ENCODE measurements around the gene PRIM1. TPM values are rescaled to one million over a fixed set of nuclear protein-coding genes. Genes with fewer than 3 reads are reported as not detected.
A peak's percentile ranks its signal among the peaks of the same experiment; 100 is the strongest.

Gene PRIM1
- total and polyA plus RNA-seq, 2 of the 13 experiments (the other 11 are each of a cell fraction or from before 2014, with no cell fraction given), result 30.0 to 47.3 TPM

- TF ChIP-seq ZNF576 (CRISPR knock-in tag; IDR thresholded peaks at IDR 0.05), result no peak
- peak; percentile 78 for TF ChIP-seq HIVEP1 (CRISPR knock-in tag; IDR thresholded peaks at IDR 0.05)
- TF ChIP-seq NKX3-1 (CRISPR knock-in tag; IDR thresholded peaks at IDR 0.05), result no peak
- peak; percentile 83 for TF ChIP-seq ARHGAP35 (CRISPR knock-in tag; IDR thresholded peaks at IDR 0.05; ENCODE audit: borderline replicate concordance)
- TF ChIP-seq ZMYM3 (CRISPR knock-in tag; IDR thresholded peaks at IDR 0.05), result 0 out of 2 replicates have a peak, but pooled peaks have one; percentile 63
- TF ChIP-seq, protein P1, sequence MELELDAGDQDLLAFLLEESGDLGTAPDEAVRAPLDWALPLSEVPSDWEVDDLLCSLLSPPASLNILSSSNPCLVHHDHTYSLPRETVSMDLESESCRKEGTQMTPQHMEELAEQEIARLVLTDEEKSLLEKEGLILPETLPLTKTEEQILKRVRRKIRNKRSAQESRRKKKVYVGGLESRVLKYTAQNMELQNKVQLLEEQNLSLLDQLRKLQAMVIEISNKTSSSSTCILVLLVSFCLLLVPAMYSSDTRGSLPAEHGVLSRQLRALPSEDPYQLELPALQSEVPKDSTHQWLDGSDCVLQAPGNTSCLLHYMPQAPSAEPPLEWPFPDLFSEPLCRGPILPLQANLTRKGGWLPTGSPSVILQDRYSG (CRISPR knock-in tag; IDR thresholded peaks at IDR 0.05), result no peak
- peak; percentile 93 for TF ChIP-seq TOPORS (CRISPR knock-in tag; IDR thresholded peaks at IDR 0.05)
- peak; percentile 81 for TF ChIP-seq POGK (CRISPR knock-in tag; conservative IDR thresholded peaks at IDR 0.05)
- TF ChIP-seq CENPX (CRISPR knock-in tag; IDR thresholded peaks at IDR 0.05), result no peak
- TF ChIP-seq ZMAT3 (CRISPR knock-in tag; conservative IDR thresholded peaks at IDR 0.05), result peak; percentile 63; the same call in 1 of the 2 replicates
- peak; percentile 71; the same call in 1 of the 2 replicates for TF ChIP-seq KLF12 (CRISPR knock-in tag; IDR thresholded peaks at IDR 0.05; ENCODE audit: borderline replicate concordance)
- TF ChIP-seq ZFP41 (CRISPR knock-in tag; IDR thresholded peaks at IDR 0.05; ENCODE audit: borderline replicate concordance), result peak; percentile 91; the same call in 1 of the 2 replicates
- peak; percentile 49; the same call in 1 of the 2 replicates for TF ChIP-seq PAF1 (CRISPR knock-in tag; IDR thresholded peaks at IDR 0.05)
- peak; percentile 81; the same call in 1 of the 2 replicates for TF ChIP-seq TOE1 (CRISPR knock-in tag; IDR thresholded peaks at IDR 0.05)
- peak; percentile 80; the same call in 1 of the 2 replicates for TF ChIP-seq ZNF670 (CRISPR knock-in tag; IDR thresholded peaks at IDR 0.05; ENCODE audit: borderline replicate concordance)
- TF ChIP-seq, protein P2, sequence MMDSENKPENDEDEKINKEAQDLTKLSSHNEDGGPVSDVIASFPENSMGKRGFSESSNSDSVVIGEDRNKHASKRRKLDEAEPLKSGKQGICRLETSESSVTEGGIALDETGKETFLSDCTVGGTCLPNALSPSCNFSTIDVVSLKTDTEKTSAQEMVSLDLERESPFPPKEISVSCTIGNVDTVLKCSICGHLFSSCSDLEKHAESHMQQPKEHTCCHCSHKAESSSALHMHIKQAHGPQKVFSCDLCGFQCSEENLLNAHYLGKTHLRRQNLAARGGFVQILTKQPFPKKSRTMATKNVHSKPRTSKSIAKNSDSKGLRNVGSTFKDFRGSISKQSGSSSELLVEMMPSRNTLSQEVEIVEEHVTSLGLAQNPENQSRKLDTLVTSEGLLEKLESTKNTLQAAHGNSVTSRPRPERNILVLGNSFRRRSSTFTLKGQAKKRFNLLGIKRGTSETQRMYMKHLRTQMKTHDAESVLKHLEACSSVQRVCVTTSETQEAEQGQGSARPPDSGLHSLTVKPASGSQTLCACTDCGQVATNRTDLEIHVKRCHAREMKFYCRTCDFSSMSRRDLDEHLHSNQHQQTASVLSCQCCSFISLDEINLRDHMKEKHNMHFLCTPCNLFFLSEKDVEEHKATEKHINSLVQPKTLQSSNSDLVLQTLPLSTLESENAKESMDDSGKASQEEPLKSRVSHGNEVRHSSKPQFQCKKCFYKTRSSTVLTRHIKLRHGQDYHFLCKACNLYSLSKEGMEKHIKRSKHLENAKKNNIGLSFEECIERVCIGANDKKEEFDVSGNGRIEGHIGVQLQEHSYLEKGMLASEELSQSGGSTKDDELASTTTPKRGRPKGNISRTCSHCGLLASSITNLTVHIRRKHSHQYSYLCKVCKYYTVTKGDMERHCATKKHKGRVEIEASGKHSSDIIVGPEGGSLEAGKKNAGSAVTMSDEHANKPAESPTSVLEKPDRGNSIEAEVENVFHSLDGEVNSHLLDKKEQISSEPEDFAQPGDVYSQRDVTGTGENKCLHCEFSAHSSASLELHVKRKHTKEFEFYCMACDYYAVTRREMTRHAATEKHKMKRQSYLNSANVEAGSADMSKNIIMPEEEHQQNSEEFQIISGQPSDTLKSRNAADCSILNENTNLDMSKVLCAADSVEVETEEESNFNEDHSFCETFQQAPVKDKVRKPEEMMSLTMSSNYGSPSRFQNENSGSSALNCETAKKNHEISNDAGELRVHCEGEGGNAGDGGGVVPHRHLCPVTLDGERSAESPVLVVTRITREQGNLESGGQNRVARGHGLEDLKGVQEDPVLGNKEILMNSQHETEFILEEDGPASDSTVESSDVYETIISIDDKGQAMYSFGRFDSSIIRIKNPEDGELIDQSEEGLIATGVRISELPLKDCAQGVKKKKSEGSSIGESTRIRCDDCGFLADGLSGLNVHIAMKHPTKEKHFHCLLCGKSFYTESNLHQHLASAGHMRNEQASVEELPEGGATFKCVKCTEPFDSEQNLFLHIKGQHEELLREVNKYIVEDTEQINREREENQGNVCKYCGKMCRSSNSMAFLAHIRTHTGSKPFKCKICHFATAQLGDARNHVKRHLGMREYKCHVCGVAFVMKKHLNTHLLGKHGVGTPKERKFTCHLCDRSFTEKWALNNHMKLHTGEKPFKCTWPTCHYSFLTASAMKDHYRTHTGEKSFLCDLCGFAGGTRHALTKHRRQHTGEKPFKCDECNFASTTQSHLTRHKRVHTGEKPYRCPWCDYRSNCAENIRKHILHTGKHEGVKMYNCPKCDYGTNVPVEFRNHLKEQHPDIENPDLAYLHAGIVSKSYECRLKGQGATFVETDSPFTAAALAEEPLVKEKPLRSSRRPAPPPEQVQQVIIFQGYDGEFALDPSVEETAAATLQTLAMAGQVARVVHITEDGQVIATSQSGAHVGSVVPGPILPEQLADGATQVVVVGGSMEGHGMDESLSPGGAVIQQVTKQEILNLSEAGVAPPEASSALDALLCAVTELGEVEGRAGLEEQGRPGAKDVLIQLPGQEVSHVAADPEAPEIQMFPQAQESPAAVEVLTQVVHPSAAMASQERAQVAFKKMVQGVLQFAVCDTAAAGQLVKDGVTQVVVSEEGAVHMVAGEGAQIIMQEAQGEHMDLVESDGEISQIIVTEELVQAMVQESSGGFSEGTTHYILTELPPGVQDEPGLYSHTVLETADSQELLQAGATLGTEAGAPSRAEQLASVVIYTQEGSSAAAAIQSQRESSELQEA (CRISPR knock-in tag; IDR thresholded peaks at IDR 0.05; ENCODE audit: not compliant biosample characterization), result no peak
- TF ChIP-seq CBX2 (IDR thresholded peaks at IDR 0.05; ENCODE audit: low read depth, low read length), result no peak
- no peak for TF ChIP-seq CBX2 (CRISPR knock-in tag; IDR thresholded peaks at IDR 0.05; ENCODE audit: low read depth)
Measured at GRCh38 chr12:56724972-56725722, 27.0 kb downstream of the PRIM1 start, which contains the start of gene NACA (continued).
